Measurements from ENCODE around the gene ZNF79. TPM values are rescaled to one million over a fixed set of nuclear protein-coding genes. Genes with fewer than 3 reads are reported as not detected.

ZNF79 gene
- total RNA-seq, 1 experiment from 2014 or later: 4.4 TPM

DNA sequence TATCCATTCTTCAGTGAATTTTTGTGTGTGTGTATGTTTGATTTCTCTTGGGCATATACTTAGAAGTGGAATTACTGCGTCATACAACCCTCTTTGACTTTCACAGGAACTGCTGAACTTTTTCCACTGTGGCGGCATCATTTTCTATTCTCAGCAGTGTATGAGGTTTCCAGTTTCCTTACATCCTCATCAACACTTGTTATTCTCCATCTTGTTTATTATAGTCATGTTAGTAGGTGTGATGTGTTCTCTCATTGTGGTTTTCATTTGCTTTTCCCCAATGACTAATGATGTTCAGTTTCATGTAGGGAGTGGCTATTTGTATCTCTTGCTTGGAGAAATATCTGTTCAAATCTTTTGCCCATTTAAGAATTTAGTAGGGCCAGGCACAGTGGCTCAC lies 2.6 kb downstream of the ZNF79 start:
- no peak for DNase-seq (ENCODE audit: low read depth)

DNA sequence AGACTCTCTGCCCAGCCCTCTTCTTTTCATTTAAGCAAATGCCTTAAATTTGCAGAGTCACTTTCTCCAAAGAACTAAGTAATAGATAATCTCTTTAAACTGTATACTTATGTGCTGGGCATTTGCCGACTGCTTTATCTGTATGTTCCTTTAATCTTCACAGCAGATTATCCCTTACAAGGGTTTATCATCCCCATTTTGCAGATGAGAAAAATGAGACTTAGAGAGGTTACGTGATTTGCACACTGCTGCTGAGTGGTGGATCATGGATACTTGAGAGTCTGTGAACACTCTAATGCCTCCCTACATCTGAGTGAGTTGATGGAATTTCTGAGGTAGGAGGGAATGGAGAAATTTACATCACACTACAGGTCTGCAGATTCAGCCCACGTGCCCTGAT lies 4.2 kb downstream of the ZNF79 start:
- no peak for DNase-seq (ENCODE audit: low read depth)

DNA sequence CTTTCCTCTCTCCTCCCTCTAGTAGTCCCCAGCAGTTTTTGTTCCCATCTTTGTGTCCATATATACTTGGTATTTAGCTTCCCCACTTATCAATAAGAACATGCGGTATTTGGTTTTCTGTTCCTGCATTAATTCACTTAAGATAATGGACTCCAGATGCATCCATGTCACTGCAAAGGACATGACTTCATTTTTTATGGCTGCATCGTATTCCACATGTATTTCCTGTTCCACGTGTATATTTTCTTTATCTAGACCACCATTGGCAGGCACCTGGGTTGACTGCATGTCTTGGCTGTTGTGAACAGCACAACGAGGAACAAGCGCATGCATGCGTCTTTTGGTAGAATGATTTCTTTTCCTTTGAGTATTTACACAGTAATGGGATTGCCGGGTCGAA lies 6.2 kb downstream of the ZNF79 start:
- DNase-seq (ENCODE audit: low read depth): no peak

DNA sequence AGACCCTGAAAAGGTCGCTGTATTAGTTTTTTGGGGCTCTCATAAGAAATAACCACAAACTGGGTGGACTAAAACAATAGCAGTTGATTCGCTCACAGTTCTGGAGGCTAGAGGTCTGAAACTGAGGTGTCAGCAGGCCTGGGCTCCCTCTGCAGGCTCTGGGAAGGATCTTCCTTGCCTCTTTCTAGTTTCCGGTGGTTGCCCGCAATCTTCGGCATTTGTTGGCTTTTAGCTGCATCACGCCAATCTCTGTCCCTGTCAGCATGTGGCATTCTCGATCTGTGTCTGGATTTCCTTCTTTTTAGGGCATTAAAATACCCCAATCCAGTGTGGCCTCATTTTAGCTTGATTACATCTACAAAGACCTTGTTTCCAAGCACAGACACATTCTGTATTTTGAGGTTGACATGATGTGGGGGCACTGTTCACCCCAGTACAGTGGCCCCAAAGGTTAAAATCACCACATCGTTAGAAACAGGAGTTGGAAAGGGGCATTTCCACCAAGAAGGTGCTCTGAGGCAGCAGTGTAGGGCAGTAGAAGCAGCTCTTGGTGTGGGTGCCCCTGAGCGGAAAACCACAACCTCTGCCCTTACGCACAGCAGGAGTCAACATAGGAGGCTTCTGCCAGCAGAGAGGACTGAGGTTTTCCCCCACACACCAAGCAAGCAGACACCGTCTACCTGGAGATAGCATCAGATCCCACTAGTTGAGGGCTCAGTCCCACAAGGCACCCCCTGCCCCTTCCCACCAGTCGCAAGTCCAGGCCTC lies 13.5 kb downstream of the ZNF79 start:
- no peak for DNase-seq (ENCODE audit: low read depth)

DNA sequence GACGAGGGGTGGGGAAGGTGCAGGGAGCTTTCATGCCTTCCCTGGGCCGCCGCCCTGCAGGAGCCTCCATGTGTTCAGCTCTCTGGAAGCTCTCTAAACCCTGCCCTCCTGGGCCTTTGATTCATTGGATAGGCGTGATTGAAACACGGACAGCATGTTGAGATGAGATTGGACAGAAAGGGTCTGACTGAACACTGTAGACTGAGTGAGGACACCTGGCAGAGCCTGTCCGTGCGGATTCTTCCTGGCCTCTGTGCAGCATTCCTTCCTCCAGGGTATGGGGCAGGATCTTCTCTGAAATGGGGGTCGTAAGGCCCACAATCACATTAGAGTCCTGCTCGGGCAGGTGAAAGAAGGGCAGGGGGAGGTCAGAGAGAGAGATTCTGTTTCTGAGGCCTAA lies 14.2 kb downstream of the ZNF79 start:
- no peak for DNase-seq (ENCODE audit: low read depth)

DNA sequence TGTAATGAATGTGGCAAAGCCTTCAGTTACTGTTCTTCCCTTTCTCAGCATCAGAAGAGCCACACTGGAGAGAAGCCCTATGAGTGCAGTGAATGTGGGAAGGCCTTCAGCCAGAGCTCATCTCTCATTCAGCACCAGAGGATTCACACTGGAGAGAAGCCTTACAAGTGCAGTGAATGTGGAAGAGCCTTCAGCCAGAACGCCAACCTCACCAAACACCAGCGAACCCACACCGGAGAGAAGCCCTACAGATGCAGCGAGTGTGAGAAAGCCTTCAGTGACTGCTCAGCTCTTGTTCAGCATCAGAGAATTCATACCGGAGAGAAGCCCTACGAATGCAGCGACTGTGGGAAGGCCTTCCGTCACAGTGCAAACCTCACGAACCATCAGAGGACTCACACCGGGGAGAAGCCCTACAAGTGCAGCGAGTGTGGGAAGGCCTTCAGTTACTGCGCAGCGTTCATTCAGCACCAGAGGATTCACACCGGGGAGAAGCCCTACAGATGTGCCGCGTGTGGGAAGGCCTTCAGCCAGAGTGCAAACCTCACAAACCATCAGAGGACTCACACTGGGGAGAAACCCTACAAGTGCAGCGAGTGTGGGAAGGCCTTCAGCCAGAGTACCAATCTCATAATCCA lies 20.2 kb downstream of the ZNF79 start:
- DNase-seq (ENCODE audit: low read depth): no peak

DNA sequence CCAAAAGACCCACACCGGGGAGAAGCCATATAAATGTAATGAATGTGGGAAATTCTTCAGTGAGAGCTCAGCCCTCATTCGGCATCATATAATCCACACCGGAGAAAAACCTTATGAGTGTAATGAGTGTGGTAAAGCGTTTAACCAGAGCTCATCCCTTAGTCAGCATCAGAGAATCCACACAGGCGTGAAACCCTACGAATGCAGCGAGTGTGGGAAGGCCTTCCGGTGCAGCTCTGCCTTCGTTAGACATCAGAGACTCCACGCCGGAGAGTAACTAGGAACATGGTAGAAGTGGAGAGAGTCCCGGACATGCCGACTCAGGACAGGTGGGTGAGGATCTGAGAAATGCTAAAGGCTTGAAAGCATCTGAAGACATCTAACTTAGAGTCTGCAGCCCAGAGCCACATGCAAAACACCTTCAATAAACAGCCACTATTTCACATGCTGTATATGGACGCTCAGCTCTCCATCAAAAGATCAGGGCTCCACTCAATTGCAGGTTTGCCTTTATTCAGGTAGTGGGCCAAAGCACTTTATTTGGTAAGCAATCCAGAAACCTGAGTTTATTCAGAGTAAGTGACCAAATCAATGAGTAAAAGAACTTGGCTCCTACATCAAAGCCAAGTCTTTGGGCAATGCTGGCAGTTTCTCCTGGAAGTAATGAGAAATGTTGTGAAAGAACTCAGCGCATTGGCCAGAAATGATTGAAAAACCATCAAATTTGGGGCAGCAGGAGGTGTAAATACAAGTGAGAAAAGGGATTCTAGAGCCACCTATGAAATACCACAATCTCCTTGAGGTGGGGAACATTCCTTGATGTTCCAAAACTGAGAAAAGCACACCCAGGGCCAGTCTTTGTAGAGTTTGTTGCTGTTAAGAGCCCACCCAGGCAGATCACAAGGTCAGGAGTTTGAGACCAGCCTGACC lies 21.0 kb downstream of the ZNF79 start:
- DNase-seq (ENCODE audit: low read depth): peak; percentile 33

DNA sequence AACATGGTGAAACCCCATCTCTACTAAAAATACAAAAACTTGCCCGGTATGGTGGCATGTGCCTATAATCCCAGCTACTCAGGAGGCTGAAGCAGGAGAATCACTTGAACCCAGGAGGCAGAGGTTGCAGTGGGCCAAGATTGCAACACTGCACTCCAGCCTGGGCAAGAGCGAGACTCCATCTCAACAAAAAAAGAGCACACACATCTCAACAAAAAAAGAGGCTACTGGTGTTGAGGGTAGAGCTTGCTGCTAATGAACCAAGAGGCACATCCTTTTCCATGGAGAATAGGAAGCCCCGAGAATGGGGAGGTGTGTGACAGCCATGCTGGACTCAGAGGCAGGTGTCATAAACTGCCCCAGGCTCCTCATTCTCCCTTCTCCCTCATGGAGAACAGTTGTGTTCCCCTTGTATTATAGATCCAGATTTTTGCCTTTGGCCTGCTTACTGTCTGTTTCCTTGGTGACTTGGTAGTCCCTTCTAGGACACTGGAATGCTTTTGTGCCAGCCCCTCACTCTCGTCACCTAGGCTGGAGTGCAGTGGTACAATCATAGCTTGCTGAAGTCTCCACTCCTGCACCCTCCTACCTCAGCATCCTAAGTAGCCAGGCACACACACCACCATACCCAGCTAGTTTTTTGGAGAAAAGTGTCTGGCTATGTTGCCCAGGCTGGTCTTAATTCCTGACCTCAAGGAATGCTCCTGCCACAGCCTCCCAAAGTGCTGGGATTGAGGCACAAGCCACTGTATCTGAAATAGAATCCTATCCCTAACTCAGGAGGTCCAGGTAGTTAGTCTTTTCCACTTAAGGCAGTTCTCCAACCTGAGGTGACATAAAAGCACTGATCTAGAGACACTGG lies 21.9 kb downstream of the ZNF79 start:
- no peak for DNase-seq (ENCODE audit: low read depth)

DNA sequence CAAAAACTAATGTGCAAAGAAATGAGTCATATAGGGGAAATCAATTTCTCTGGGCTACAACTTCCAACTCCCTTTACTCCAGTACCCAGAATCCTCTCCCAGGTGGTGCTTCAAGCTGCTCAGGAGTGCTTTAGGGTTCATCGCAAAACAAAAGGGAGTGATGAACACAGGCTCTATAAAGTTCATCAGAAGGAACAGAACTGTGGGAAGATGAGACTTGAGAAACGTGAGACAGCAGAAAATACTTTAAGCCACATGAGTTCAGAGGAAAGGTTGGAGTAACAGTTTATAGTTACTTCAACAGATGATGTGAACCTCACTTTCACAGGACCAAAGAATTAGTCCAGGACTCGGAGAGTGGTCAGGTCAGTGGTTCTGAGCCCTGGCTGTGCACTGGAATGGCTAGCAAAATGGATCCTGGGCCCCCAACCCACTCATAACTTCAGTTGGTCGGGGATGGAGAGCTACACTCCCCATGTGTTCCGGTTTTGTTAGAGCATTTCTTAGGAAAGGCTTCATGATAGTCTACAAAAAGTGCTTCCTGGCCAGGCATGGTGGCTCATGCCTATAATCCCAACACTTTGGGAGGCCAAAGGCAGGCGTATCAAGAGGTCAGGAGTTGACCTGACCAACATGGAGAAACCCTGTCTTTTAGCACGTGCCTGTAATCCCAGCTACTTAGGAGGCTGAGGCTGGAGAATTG lies 22.7 kb downstream of the ZNF79 start:
- DNase-seq (ENCODE audit: low read depth): no peak

DNA sequence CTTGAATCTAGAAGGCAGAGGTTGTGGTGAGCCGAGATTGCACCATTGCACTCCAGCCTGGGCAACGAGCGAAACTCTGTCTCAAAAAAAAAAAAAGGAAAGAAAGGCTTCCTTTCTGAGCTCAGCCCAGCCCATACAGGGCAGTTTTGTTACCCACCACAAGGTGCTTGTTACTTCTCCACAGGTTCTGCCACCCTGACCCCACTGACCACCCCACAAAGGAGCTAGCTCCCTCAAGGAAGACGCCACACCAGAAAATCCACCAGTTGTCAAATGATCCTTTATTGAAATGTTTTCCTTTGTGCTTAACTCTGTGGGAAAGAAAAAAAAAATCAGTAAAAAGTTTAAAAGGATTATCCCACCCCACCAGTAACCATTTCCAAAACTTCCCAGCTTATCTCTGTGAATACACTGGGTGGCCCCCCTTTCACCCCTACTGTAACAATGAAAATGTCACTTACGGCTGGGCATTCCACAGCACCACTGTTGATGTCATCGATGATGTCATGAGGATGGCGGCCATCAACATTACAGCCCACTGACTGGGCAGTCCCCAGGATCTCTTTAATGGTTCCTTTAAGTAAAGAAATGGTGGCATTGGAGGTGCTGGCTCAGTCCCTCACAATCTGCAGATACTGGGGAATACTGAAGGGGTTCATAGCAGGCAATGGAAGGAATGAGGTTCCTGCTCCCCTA lies 23.4 kb downstream of the ZNF79 start:
- DNase-seq (ENCODE audit: low read depth): no peak

DNA sequence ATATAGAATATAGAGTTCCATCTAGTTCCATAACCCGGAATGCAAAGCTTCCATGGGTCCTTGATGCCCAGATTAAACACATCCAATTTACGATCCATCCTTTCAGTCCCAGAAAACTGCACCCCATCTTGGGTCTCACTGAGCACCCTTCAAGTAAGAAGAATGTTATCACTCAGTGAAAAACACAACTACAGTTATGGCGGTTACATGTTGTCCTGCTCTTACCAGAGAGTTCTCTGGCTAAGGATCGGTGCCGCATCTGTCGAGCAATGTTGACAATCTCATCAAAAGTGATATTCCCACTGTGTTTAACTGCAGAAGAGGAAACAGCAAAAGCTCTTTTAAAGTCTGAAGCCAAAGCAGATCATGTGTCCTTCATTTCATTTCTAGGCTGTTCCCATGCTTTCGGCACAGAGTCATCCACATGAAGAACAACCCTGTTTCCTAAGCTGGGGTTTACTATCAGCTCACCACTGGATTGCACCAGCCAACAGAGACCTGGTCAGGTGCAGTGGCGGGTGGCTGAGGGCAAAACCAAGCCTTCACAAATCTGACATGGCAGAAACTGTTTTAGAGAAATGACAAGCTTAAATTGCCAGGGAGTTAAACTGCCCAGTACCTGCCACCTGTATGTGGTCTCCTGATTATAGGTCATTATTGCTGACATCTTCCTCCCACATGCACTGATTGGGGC lies 24.1 kb downstream of the ZNF79 start:
- DNase-seq (ENCODE audit: low read depth): no peak

DNA sequence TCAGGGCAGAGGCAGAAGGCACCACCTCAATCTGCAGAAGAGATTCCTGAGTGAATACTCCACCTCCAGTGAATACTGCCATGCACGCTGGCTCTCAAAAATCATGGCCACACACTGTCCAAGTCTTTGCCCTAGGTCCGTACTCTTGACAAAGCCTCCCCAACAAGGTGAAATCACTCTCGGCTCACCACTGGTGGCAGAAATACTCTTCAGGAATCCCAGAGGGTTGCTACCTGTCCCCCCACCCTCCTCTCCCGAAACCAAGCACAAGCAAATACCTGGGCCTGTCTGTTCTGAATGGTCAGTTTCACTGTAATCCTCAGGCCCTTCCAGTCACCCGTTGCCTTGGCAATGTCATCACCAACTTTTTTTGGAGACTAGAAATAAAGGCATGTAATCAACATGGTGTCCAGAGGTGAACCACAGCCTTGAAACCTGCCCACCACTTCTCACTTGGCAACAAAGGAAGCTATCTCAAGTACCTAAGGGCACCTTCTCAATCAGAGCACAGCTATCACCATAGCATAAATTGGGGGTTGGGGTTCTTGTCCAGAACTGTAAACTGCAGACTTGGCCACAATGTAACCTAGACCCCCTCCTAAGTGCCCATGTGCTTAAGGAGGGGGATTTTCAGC lies 25.3 kb downstream of the ZNF79 start:
- no peak for DNase-seq (ENCODE audit: low read depth)

DNA sequence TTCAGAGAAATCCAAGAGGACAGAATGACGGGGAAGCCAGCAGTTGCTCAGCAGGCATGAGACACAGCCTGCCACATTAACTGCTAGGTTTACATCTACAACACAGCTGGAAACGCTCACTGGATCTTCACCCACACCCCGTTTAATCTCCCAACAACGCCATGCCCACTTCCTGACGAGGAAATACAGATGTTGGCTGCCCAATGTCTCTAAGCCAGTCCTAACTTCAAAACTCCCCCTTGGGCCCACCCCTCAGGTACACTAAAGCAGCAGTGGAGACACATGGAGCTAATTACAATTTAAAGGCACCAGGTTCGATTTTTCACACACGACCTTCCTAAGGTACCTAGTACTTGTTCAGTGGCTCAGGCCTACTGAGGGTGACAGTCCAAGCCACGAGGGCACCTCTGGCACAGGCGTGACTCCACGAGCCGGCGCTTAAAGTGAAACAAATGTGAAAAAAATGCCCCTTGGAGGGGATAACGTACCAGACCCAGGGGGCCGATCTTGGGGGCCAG lies 26.1 kb downstream of the ZNF79 start:
- peak; percentile 36 for DNase-seq (ENCODE audit: low read depth)

DNA sequence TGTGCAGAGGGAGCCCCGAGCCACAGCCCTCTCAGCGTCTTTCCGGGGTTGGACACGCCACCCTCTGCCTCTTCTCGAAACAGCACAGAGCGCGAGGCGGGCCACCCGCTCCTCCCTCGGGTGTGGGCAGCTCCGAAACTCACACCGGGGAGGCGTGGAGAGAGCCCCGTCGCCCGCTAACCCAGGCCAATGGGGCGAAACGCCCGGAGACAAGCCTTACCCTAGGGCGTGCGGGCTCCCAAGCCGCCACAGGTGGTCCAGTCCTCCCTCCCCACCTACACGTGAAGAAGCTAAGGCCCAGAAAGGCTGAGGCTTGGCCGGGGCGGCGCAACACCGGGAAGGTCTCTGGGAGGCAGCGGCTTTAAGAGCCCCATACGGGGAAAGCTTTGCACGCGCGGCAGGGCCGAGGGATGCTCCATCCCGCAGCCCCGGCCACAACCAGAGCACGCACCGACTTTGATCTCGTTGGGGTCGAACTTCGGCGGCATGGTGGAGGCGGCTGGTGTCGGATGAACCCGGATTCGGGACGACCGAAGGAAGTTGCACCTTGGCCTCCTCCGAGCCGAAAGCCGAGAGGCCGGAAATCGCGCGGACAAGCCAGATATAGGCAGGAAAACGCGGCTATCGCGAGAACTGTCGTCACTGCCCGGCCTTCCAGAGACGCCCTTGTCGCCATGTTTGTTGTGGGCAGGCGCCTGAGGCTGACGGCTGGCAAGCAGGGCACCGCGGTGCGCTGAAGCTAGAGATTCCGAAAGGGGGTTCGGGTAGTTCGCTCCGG lies 26.8 kb downstream of the ZNF79 start, which contains the start of the genes LRSAM1 and RPL12:
TSS of gene LRSAM1 (plus strand) at position 681 of the 778 bp plus-strand sequence. CDS start 3,018 bp downstream, outside the sequence.
TSS of gene RPL12 (minus strand) at position 577 of the 778 bp plus-strand sequence. CDS start at position 488, 89 bp downstream.
- peak; percentile 91 for DNase-seq (ENCODE audit: low read depth)

DNA sequence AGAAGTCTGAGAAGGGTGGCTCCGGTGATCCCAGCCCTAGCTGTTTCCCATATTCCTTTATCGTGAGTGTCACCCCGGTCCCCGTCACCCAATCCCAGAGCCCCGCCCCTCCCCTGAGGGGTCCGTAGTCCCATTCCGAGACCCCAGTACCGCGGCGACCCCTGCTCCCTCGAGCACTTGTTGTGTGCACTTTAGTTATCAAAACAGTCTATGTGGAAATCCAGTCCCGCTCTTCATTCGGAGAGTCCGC lies 27.4 kb downstream of the ZNF79 start:
- DNase-seq (ENCODE audit: low read depth): no peak

DNA sequence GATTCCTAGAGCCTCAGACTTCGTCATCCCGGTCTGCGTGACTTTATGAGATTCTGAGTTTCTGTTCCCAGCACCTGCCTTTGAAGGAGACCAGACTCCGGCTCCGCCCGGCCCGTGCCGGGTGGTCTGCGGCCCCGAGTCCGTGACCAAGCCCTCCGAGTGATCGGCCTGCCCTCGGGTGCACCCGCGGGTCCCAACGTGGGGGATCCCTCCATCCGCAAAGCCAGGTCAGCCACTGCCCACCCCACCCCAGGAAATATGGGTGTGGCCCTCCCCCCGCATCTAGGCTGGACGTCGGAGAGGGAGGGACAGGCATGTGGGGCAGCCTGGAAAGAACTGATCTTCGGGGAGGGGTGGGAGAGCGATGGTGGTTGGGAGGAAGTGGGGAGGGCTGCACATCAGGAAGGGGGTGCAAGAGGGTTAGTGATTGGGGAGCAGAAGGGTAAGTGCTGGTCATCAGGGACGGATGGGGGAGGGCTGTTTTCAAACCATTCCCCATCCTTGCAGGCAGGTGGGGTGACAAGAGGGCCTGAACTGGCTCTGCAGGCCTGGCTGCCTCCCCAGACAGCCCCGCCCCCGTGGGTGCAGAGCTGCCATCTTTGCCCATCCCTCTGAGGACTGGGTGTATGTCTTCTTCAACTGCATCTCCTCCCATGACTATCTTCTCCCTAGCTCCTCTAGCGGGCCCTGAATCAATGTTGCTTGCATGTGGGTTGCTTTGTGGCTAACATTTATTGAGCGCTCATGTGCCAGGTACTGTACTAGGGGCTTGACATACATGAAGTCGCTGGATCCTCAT lies 27.9 kb downstream of the ZNF79 start:
- peak; percentile 54 for DNase-seq (ENCODE audit: low read depth)

DNA sequence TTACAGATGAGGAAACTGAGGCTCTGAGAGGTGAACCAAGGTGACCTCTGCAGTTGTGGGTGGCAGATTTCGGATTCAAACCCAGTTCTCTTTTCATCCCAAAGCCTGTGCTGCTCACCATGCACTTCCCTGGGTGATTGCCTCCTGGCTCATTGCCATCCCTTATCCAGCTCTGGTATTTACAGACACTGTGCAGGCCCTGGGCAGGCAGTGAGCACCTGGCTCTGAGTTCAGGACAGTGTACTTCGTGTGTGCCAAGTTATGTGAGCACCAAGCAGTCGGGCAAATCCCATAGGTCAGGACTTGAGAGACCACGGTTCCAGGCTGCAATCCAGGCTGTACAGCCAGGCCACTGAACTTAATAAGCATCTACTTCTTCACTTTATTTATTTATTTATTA lies 28.5 kb downstream of the ZNF79 start:
- DNase-seq (ENCODE audit: low read depth): peak; percentile 32
